Activated T-cell treated with anti-CD3 and anti-CD28 coated beads, Interleukin-2, amount 50 U/mL, for 4 hours (primary cell): ENCODE data around the gene TRIM34. TPM values are rescaled to one million over a fixed set of nuclear protein-coding genes. Genes with fewer than 3 reads are reported as not detected.
"Not testable (repeated sequence)": the region's sequence is repeated elsewhere in the genome, so short reads cannot be mapped to it uniquely, and the experiment has no call there.

Experiments used
- ATAC-seq, 2 donors: fragments of 200-7000 bp; cut with Tn5 transposase; one replicate each; pipeline ENCODE4 v1.10.0; 2021
- DNase-seq: peaks from one replicate; pipeline ENCODE4 v3.0.0-alpha.2; 2020
- H3K27me3 Mint-ChIP-seq: one replicate; pipeline ENCODE4 v1.8.0; 2021; ENCODE audit warnings: low read depth, mixed read lengths
- H3K36me3 Mint-ChIP-seq: one replicate; pipeline ENCODE4 v1.8.0; 2022; ENCODE audit warnings: mixed read lengths; ENCODE audit not compliant: insufficient read depth
- H3K4me1 Mint-ChIP-seq: one replicate; pipeline ENCODE4 v1.8.0; 2021; ENCODE audit warnings: low read depth, mixed read lengths
- H3K4me3 Mint-ChIP-seq: one replicate; pipeline ENCODE4 v1.8.0; 2021; ENCODE audit warnings: mild to moderate bottlenecking, moderate library complexity, mixed read lengths
- H3K9me3 Mint-ChIP-seq: one replicate; pipeline ENCODE4 v1.8.0; 2021; ENCODE audit warnings: mixed read lengths
- total RNA-seq, 3 donors: library from RNA; stranded (reverse); gene quantifications; one replicate each; pipeline ENCODE4 v1.2.1, GENCODE V29; 2021

Gene TRIM34
- total RNA-seq, 3 donors from 2014 or later = 1.2 to 2.4 (median 1.6) TPM

- Mint-ChIP-seq H3K27me3 (no peaks in the 10 kb centered on the region), H3K9me3 (no peaks in the 10 kb centered on the region), H3K4me1 (no peaks in the 10 kb centered on the region), H3K4me3 (no peak overlapping the region), H3K36me3 (peaks cover 49% of the 10 kb centered on the region)
- DNase-seq (no peak), ATAC-seq (peak in 1 of 2 donors; percentile 41)
These were observed 18.8 kb downstream of the TRIM34 start for GRCh38 chr11:5643585-5643984.

GRCh38 chr11:5646139-5646538 lies 21.3 kb downstream of the TRIM34 start:
- Mint-ChIP-seq H3K4me1 (no peaks in the 10 kb centered on the region), H3K27me3 (no peaks in the 10 kb centered on the region), H3K4me3 (no peak overlapping the region), H3K36me3 (peaks cover 31% of the 10 kb centered on the region), H3K9me3 (no peaks in the 10 kb centered on the region)
- DNase-seq (no peak), ATAC-seq (no peak)

- ATAC-seq = no peak
- H3K4me1 Mint-ChIP-seq = no peaks in the 10 kb centered on the region
- no peak for DNase-seq
- peaks cover 17% of the 10 kb centered on the region for H3K36me3 Mint-ChIP-seq
- H3K4me3 Mint-ChIP-seq = no peak overlapping the region
- H3K27me3 Mint-ChIP-seq = no peaks in the 10 kb centered on the region
- H3K9me3 Mint-ChIP-seq = no peaks in the 10 kb centered on the region
These were observed 30.7 kb downstream of the TRIM34 start for GRCh38 chr11:5655474-5655873.

- H3K9me3 Mint-ChIP-seq, H3K27me3 Mint-ChIP-seq, DNase-seq, H3K4me1 Mint-ChIP-seq, H3K4me3 Mint-ChIP-seq, ATAC-seq: not testable (repeated sequence)
- H3K36me3 Mint-ChIP-seq = peaks cover 15% of the 10 kb centered on the region
These were observed 32.2 kb downstream of the TRIM34 start for GRCh38 chr11:5656956-5657355.

GRCh38 chr11:5658318-5658717 lies 33.5 kb downstream of the TRIM34 start:
- Mint-ChIP-seq H3K27me3 (no peaks in the 10 kb centered on the region), H3K9me3 (no peaks in the 10 kb centered on the region), H3K36me3 (peaks cover 11% of the 10 kb centered on the region), H3K4me3 (no peak overlapping the region), H3K4me1 (no peaks in the 10 kb centered on the region)
- no peak for DNase-seq
- ATAC-seq = no peak

- H3K27me3 Mint-ChIP-seq = no peaks in the 10 kb centered on the region
- no peak overlapping the region for H3K4me3 Mint-ChIP-seq
- H3K36me3 Mint-ChIP-seq = peaks cover 22% of the 10 kb centered on the region
- no peaks in the 10 kb centered on the region for H3K4me1 Mint-ChIP-seq
- no peaks in the 10 kb centered on the region for H3K9me3 Mint-ChIP-seq
- ATAC-seq (no peak), DNase-seq (no peak)
These were observed 38.7 kb downstream of the TRIM34 start for GRCh38 chr11:5663511-5663910.

GRCh38 chr11:5665051-5665570 lies 40.3 kb downstream of the TRIM34 start:
- H3K36me3 Mint-ChIP-seq = peaks cover 25% of the 10 kb centered on the region
- ATAC-seq (no peak), DNase-seq (no peak)
- H3K27me3 Mint-ChIP-seq = no peaks in the 10 kb centered on the region
- H3K4me3 Mint-ChIP-seq = no peak overlapping the region
- H3K4me1 Mint-ChIP-seq = no peaks in the 10 kb centered on the region
- no peaks in the 10 kb centered on the region for H3K9me3 Mint-ChIP-seq

GRCh38 chr11:5665746-5666401 lies 41.1 kb downstream of the TRIM34 start:
- DNase-seq (no peak), ATAC-seq (no peak)
- Mint-ChIP-seq H3K36me3 (peaks cover 29% of the 10 kb centered on the region), H3K4me1 (no peaks in the 10 kb centered on the region), H3K9me3 (no peaks in the 10 kb centered on the region), H3K27me3 (no peaks in the 10 kb centered on the region), H3K4me3 (no peak overlapping the region)

GRCh38 chr11:5666402-5666793 lies 41.6 kb downstream of the TRIM34 start:
- DNase-seq (no peak), ATAC-seq (no peak)
- Mint-ChIP-seq H3K9me3 (no peaks in the 10 kb centered on the region), H3K4me3 (no peak overlapping the region), H3K27me3 (no peaks in the 10 kb centered on the region), H3K4me1 (no peaks in the 10 kb centered on the region), H3K36me3 (peaks cover 29% of the 10 kb centered on the region)

- H3K36me3 Mint-ChIP-seq = peaks cover 27% of the 10 kb centered on the region
- H3K9me3 Mint-ChIP-seq = no peaks in the 10 kb centered on the region
- ATAC-seq = no peak
These were observed 47.0 kb downstream of the TRIM34 start for GRCh38 chr11:5671831-5672230.

GRCh38 chr11:5674391-5674790 lies 49.6 kb downstream of the TRIM34 start:
- Mint-ChIP-seq H3K9me3 (no peaks in the 10 kb centered on the region), H3K4me3 (no peak overlapping the region), H3K27me3 (no peaks in the 10 kb centered on the region), H3K36me3 (peaks cover 38% of the 10 kb centered on the region), H3K4me1 (peaks cover 13% of the 10 kb centered on the region)
- DNase-seq (no peak), ATAC-seq (no peak)

More at GRCh38 chr11:5671831-5672230, 47.0 kb downstream of the TRIM34 start:
- H3K4me1 Mint-ChIP-seq = peaks cover 11% of the 10 kb centered on the region
- H3K27me3 Mint-ChIP-seq = no peaks in the 10 kb centered on the region
- DNase-seq = no peak
- H3K4me3 Mint-ChIP-seq = no peak overlapping the region

GRCh38 chr11:5679811-5680210 lies 55.0 kb downstream of the TRIM34 start:
- H3K4me3 Mint-ChIP-seq = no peak overlapping the region
- peaks cover 24% of the 10 kb centered on the region for H3K4me1 Mint-ChIP-seq
- ATAC-seq (no peak), DNase-seq (no peak)
- no peaks in the 10 kb centered on the region for H3K9me3 Mint-ChIP-seq
- H3K27me3 Mint-ChIP-seq = no peaks in the 10 kb centered on the region
- peaks cover 31% of the 10 kb centered on the region for H3K36me3 Mint-ChIP-seq

GRCh38 chr11:5682890-5683441 lies 58.2 kb downstream of the TRIM34 start:
- DNase-seq, ATAC-seq, H3K27me3 Mint-ChIP-seq, H3K9me3 Mint-ChIP-seq: not testable (repeated sequence)
- peaks cover 40% of the 10 kb centered on the region for H3K4me1 Mint-ChIP-seq
- peak overlapping the region; percentile 87 for H3K4me3 Mint-ChIP-seq
- peaks cover 22% of the 10 kb centered on the region for H3K36me3 Mint-ChIP-seq

GRCh38 chr11:5683620-5684019 lies 58.8 kb downstream of the TRIM34 start:
- Mint-ChIP-seq H3K4me3 (peak overlapping the region; percentile 87), H3K36me3 (peaks cover 15% of the 10 kb centered on the region), H3K4me1 (peaks cover 46% of the 10 kb centered on the region)
- DNase-seq = peak; percentile 17
- not testable (repeated sequence) for H3K27me3 Mint-ChIP-seq, ATAC-seq, H3K9me3 Mint-ChIP-seq

GRCh38 chr11:5684036-5684645 lies 59.3 kb downstream of the TRIM34 start:
- DNase-seq (no peak), ATAC-seq (no peak)
- H3K4me1 Mint-ChIP-seq = peaks cover 51% of the 10 kb centered on the region
- peaks cover 10% of the 10 kb centered on the region for H3K36me3 Mint-ChIP-seq
- H3K9me3 Mint-ChIP-seq = no peaks in the 10 kb centered on the region
- H3K4me3 Mint-ChIP-seq = peak overlapping the region; percentile 87
- H3K27me3 Mint-ChIP-seq = no peaks in the 10 kb centered on the region
